Stomach (tissue), 9 donors: ENCODE measurements around the gene MAEA. TPM values are rescaled to one million over a fixed set of nuclear protein-coding genes. Genes with fewer than 3 reads are reported as not detected.

Experiments
- DNase-seq, 2 donors: peaks; one replicate each; pipeline versions ENCODE4 v3.0.0 to v3.0.0-alpha.2; 2013 to 2019
- H3K27ac ChIP-seq, 5 donors: fragments of 200-600 bp in 4 of 5; sonication (generic) in 4 of 5; one replicate each; pipeline ENCODE4 v1.5.1; 2013 to 2019; ENCODE audit warnings: mild to moderate bottlenecking in 1 of 5, moderate library complexity in 1 of 5
- H3K27me3 ChIP-seq, 3 donors: fragments of 200-600 bp; sonication (generic); one replicate each; pipeline ENCODE4 v1.5.1; 2017 to 2019; ENCODE audit warnings: mixed run types in 1 of 3
- H3K36me3 ChIP-seq, 4 donors: fragments of 200-600 bp; sonication (generic); 1 replicate in 3 of 4; 2 replicates in 1 of 4; pipeline ENCODE4 v1.5.1; 2016 to 2019
- H3K4me1 ChIP-seq, 4 donors: fragments of 200-600 bp; sonication (generic); one replicate each; pipeline ENCODE4 v1.5.1; 2016 to 2019
- H3K4me3 ChIP-seq, 4 donors: fragments of 200-600 bp; sonication (generic) in 3 of 4; one replicate each; pipeline ENCODE4 v1.5.1; 2016 to 2019; ENCODE audit warnings: mild to moderate bottlenecking in 1 of 4
- H3K9me3 ChIP-seq, 4 donors: fragments of 200-600 bp; sonication (generic); one replicate each; pipeline ENCODE4 v1.5.1; 2016 to 2019
- EP300 ChIP-seq: sonication (generic); formaldehyde crosslinking; IDR thresholded peaks from one replicate; pipeline ENCODE4 v1.6.1; 2017; ENCODE audit warnings: antibody characterized with exemption
- POLR2A ChIP-seq, 4 donors: fragments of 450-650 bp; IDR thresholded peaks; one replicate each; pipeline ENCODE4 v1.6.1; 2016; ENCODE audit warnings: antibody characterized with exemption in 4 of 4, control low read depth in 2 of 4, mild to moderate bottlenecking in 1 of 4, moderate library complexity in 1 of 4
- POLR2AphosphoS5 ChIP-seq, 3 donors: sonication (generic); formaldehyde crosslinking; IDR thresholded peaks; one replicate each; pipeline ENCODE4 v1.6.1; 2016; ENCODE audit warnings: antibody characterized with exemption in 3 of 3
- WGBS, 5 donors: extraction: QIAGEN DNeasy Blood & Tissue Kit in 3 of 5; methylation state at CpG; one replicate each; pipeline versions ENCODE4 v1.1.5 to v1.1.7; 2013 to 2018; 5-methylcytosine and 5-hydroxymethylcytosine counted together
- intact Hi-C: fragments of 100-400 bp; cut with DNase I; formaldehyde crosslinking; loops from one replicate; pipeline ENCODE4 v1.15.1; 2023; ENCODE audit warnings: low total_unique reads
- polyA plus RNA-seq, 3 donors: library from polyadenylated mRNA; stranded (reverse); fragments of 200-250 nt; gene quantifications; one replicate each; pipeline ENCODE4 v1.2.3, GENCODE V29; 2013
- total RNA-seq, 5 donors: library from RNA; depleted of rRNA; stranded (reverse); fragments of >200 nt; gene quantifications; one replicate each; pipeline versions ENCODE4 v1.1.0 to v1.2.3, GENCODE V29; 2014 to 2016
- TF ChIP-seq, protein P1 (sequence below), 7 experiments: fragments of 450-650 bp in 4 of 7; fragments of 200-600 bp in 3 of 7; sonication (generic) in 3 of 7; IDR thresholded peaks; one replicate each; pipeline ENCODE4 v1.5.1; 2016 to 2019; ENCODE audit warnings: antibody characterized with exemption in 7 of 7, control low read depth in 2 of 7, mild to moderate bottlenecking in 1 of 7
- donor health status: healthy with polysubstance abuse.
- donor health status: Bipolar disorder and iron deficiency.
- donor health status: healthy.

Gene MAEA
- total and polyA plus RNA-seq, 8 donors: 34.0 to 295 (median 63.0) TPM

DNA sequence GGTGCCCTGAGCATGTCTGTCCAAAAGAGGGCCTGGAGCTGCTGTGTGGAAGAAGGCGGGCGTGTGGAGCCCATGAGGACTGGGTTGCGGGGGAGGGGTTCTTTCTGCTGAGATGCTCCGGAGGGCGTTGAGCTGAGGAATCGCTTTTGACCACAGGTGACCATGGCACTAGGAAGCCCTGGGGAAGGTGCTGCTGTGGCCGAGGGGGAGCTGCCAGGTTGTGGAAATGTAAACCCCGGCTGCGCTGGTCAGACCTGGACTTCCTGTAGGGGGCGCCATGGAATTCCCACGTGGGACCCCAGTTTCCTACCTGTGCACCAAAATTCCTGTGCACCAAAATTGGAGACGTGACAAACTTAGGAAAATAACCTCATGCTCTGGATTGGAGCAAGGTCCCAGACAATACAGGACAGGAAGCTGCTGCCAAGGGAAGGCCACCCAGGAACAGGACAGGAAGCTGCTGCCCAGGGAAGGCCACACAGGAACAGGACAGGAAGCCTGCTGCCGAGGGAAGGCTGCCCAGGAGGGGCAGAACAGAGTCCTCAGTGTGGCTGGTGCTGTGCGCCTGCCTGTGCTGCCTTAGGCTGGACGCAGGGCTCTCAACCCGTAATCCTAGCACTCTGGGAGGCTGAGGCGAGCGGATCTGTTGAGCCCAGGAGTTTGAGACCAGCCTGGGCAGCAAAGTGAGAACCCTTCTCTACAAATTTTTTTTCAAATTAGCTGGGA lies 29.0 kb downstream of the MAEA start:
- TF ChIP-seq, protein P1, sequence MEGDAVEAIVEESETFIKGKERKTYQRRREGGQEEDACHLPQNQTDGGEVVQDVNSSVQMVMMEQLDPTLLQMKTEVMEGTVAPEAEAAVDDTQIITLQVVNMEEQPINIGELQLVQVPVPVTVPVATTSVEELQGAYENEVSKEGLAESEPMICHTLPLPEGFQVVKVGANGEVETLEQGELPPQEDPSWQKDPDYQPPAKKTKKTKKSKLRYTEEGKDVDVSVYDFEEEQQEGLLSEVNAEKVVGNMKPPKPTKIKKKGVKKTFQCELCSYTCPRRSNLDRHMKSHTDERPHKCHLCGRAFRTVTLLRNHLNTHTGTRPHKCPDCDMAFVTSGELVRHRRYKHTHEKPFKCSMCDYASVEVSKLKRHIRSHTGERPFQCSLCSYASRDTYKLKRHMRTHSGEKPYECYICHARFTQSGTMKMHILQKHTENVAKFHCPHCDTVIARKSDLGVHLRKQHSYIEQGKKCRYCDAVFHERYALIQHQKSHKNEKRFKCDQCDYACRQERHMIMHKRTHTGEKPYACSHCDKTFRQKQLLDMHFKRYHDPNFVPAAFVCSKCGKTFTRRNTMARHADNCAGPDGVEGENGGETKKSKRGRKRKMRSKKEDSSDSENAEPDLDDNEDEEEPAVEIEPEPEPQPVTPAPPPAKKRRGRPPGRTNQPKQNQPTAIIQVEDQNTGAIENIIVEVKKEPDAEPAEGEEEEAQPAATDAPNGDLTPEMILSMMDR (IDR thresholded peaks at IDR 0.05): peak in 1 of 7 experiments; percentile 18
- TF ChIP-seq EP300: no peak
- TF ChIP-seq POLR2A (IDR thresholded peaks at IDR 0.05): no peak
- no peak for TF ChIP-seq POLR2AphosphoS5 (IDR thresholded peaks at IDR 0.05)
- Histone ChIP-seq H3K27me3 (no peaks in the 10 kb centered on the region), H3K4me1 (peaks cover 0 to 9% (median 0%) of the 10 kb centered on the region in 4 donors), H3K36me3 (peaks cover 63 to 100% (median 89%) of the 10 kb centered on the region in 4 donors), H3K9me3 (no peaks in the 10 kb centered on the region), H3K4me3 (no peak overlapping the region), H3K27ac (no peak overlapping the region)
- intact Hi-C loops: no loop called here
- DNase-seq: no peak
- 86 to 90% (median 87%) methylated on average over 18 of the region's 18 CpGs for whole genome bisulfite sequencing, 5 donors

DNA sequence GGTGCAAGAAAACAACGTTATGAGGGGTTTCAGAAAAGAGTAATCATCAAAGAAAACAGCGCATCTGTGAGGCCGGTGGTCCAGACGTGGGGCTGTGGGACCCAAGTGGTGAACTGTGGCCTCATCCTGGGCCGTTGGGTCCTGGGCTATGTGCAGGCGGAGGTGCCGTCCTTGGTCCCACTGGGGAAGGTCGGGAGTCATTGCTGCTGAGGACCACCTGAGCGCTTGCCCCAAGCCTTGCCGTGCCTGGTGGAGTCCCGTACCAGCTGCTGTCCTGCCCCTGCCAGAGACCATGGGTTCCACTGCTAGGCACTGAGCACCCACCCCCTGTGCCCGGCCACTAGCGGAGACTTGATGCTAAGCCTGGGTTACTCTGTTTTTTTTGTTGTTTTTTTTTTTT lies 31.8 kb downstream of the MAEA start:
- TF ChIP-seq POLR2AphosphoS5 (IDR thresholded peaks at IDR 0.05) (no peak), EP300 (no peak), POLR2A (IDR thresholded peaks at IDR 0.05) (no peak)
- TF ChIP-seq, protein P1 (IDR thresholded peaks at IDR 0.05): no peak
- DNase-seq: no peak
- Histone ChIP-seq H3K36me3 (peaks cover 41 to 95% (median 86%) of the 10 kb centered on the region in 4 donors), H3K4me3 (no peak overlapping the region), H3K9me3 (no peaks in the 10 kb centered on the region), H3K4me1 (peaks cover 0 to 9% (median 0%) of the 10 kb centered on the region in 4 donors), H3K27me3 (no peaks in the 10 kb centered on the region), H3K27ac (no peak overlapping the region)
- intact Hi-C loops: no loop called here
- 86 to 95% (median 89%) methylated on average over 13 of the region's 13 CpGs for WGBS, 5 donors

DNA sequence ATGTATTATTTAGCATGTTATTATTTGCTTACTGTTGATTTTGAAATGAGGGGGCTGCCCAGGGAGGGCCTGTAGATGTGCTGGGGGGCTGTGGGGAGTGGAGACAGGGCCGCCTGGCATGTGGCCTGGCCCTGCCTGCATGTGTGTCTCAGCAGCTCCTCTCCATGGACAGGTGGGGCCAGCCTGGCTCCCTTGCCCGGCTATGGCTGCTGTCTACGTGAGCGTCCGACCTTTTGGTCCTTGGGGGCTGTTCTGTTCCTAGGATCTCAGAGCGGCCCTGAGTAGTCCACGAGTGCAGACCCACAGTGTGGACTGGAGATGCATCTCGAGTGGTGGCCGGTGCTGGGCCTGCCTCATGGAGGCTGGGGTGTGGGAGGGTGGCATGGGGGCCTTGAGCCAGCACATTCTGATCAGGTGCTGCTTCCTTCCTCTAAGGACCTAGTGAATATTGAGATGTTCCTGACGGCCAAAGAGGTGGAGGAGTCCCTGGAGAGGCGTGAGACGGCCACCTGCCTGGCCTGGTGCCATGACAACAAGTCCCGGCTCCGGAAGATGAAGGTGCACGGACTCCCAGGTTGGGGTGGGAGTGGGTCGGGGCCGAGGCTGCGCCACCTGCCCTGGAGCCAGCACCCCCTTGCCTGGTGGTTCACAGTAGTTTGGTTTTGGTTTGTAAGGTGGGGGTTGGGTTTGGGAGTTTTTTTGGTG lies 32.4 kb downstream of the MAEA start:
- intact Hi-C loops: no loop called here
- Histone ChIP-seq H3K36me3 (peaks cover 45 to 95% (median 86%) of the 10 kb centered on the region in 4 donors), H3K4me3 (no peak overlapping the region), H3K27ac (no peak overlapping the region), H3K9me3 (no peaks in the 10 kb centered on the region), H3K27me3 (no peaks in the 10 kb centered on the region), H3K4me1 (peaks cover 0 to 9% (median 0%) of the 10 kb centered on the region in 4 donors)
- TF ChIP-seq POLR2AphosphoS5 (IDR thresholded peaks at IDR 0.05) (no peak), POLR2A (IDR thresholded peaks at IDR 0.05) (no peak), EP300 (no peak)
- TF ChIP-seq, protein P1 (IDR thresholded peaks at IDR 0.05): no peak
- no peak for DNase-seq
- WGBS, 5 donors: 89 to 95% (median 93%) methylated on average over 12 to 18 of the region's 18 CpGs

DNA sequence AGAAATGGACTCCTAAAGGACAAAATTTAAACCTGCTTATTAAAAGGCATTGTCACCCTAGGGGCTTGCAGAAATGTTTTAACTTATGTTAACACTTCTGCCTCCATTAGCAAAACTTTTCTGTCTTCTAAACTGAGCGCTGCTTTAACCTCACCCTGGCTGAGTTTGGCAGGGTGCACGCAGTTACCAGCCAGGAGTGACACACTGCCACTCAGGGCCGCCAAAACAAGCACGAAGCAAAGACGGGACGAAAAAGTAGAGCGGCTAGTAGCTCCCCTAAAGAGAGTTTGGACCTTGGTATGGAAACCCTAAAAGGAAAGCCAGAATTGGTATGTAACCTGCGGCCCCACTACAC lies 33.6 kb downstream of the MAEA start:
- intact Hi-C loops: no loop called here
- Histone ChIP-seq H3K27me3 (no peaks in the 10 kb centered on the region), H3K4me3 (no peak overlapping the region), H3K27ac (no peak overlapping the region), H3K4me1 (peaks cover 0 to 6% (median 0%) of the 10 kb centered on the region in 4 donors), H3K36me3 (peaks cover 45 to 95% (median 86%) of the 10 kb centered on the region in 4 donors), H3K9me3 (no peaks in the 10 kb centered on the region)
- TF ChIP-seq POLR2A (IDR thresholded peaks at IDR 0.05): no peak
- TF ChIP-seq POLR2AphosphoS5 (IDR thresholded peaks at IDR 0.05): no peak
- no peak for TF ChIP-seq EP300
- TF ChIP-seq, protein P1 (IDR thresholded peaks at IDR 0.05): no peak
- DNase-seq: no peak
- 89 to 99% (median 97%) methylated on average over 8 of the region's 8 CpGs for WGBS, 5 donors
